ENCODE data around the gene TOR2A.

The TOR2A gene

DNA sequence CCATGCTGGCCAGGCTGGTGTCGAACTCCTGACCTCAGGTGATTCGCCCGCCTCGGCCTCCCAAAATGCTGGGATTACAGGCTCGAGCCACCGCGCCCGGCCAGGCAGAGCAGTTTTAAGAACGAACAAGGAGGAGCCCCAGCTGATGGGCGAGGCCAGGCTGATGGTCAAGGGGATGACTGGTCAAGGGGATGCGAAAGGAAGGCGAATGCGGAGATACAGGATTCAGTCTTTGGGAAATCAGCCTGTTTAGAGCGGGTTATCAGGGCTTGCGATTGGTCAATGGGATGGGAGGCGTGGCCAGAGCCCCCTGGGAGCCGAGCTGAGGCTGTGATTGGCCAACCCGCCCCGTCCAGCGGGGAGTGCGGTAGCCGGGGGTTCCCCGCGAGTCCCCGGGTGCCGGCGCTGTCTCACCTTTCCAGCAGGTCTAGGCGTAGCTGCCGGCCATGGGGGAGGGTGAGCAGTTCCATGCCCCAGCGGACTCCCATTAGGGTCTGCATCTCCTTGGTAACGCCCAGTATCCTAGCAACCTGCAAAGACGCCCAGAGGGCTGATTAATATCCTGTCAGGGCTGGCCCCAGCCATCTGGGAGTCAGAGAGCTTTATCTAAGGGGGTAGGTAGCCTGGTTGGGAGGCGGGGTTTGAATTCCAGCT, 7.5 kb upstream of the TOR2A start:
- no peak for DNase-seq (ENCODE audit: low read depth, low spot score)

DNA sequence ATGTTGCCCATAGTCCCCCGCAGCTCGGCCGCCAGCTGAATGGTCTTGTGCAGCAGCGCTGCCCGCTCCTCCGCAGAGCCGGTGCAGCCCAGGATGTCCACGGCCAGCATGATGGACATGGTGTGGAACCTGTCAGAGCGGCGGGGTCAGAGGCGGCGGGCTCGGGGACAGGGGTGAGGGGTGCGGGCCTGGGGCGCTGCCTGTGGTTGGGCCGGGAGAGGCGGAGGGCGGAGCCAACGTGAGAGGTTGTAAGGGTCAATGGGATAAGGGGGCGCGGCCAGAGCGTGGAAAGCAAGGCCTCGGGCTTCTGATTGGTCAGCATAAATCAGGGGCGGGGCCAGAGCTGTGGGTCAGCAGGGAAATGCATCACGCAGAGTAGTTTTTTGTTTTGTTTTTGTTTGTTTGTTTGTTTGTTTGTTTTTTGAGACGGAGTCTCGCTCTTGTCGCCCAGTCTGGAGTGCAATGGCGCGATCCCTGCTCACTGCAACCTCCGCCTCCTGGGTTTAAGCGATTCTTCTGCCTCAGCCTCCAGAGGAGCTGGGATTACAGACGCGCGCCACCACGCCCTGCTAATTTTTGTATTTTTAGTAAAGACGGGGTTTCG, 6.8 kb upstream of the TOR2A start:
- DNase-seq (ENCODE audit: low read depth, low spot score): no peak

DNA sequence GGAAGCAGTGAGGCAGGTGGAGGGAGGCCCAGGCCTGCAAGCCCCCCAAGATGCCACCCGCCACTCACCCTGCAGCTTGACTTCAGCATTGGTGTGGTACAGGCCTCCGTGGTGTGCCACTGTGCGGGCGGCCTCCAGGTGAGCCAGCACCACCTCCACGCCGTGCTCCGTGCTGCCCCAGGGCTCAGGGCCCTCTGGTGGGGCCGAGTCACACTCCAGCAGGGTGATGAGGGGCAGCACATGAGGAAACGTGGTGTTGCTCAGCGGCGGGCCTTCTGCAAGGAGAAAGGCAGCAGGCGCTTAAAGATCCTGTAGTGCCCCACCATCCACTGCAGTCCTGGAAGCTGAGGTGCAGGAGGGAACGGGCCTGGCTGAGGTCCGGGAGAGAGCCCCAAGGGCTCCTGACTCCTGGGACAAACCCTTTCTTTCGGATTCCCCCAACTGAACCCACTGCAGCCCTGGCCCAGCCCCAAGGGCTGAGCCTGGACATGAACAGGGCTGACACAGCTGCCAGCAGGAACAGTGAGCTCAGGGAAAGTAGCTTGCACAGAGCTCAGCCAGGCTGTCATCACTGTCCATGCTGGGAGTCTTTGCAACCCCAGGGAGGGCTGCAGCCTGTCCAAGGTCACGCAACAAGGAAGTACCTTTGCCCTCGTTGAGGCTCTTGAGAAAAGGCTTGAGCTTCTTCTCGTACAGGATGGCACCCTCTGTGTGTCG, 4.7 kb upstream of the TOR2A start:
- DNase-seq (ENCODE audit: low read depth, low spot score): no peak

DNA sequence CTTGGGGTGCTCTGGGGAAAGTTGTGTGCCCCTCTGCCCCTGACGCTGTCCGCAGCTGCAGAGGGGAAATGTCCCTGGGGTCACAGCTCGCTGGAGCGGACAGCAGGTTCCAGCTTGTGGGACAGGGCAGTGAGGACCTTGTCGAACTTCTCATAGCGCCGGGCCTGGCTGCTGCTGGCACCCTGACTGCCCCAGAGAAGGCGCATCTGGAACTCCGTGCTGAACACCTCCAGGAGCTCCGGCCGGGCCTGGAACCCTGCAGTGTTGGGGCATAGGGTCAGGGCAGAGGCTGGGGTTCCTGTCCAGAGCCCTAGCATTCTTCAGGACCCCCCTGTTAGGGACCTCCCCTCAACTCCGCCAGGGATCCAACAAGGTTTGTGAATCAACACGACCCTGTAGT, 3.6 kb upstream of the TOR2A start:
- DNase-seq (ENCODE audit: low read depth, low spot score): no peak

DNA sequence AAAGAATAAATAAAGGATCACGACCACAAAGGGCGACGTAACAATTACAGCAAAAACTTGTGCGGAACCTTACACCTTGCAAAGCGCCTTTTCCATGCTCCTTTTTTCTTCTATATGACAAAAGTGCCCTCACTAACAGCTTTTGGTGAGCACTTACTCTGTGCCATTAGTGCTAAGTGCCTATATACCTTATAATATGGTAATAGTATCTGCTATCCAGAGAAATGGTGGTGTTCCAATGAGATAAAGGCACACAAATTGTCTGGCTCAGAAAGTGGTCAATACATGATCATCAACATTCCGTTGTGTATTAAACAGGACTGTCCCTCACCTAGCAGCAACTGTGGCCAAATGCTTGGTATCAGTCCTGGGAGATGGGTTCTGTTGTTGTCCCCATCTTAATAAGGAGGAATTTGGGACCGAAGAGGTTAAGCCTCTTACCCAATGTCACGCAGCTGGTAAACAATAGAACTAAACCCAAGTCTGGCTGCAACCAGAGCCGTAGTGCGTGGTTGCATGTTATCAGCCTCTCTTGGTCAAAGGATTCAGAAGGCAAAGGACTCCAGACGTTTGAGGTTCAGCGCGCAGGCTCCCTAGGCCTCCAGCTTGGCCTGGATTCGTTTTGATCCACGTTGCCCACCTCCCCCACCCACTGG, 564 bp upstream of the TOR2A start:
- DNase-seq (ENCODE audit: low read depth, low spot score): no peak

DNA sequence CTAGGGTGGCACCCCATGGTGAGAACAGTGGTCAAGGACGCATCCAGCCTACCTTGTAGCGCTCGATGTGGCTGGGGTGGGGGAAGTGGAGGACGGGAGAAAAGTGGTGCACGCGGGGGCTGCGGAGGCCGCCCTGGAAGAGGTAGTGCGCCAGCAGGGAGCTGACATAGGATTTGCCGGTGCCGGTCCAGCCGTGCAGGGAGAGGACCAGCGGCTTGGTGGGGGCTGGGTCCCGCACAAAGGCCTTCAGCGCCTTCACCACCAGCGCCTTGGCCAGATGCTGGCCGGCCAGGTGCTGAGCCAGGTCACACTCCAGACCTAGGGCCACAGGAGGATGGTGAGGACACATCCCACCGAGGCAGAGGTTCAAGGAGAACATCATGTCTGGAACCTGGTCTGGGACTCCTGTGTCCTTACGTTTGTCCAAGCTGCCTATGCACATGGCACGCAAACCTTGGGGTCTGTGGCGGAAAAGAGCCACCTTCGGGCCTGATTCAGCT, 797 bp downstream of the TOR2A start:
- no peak for DNase-seq (ENCODE audit: low read depth, low spot score)

DNA sequence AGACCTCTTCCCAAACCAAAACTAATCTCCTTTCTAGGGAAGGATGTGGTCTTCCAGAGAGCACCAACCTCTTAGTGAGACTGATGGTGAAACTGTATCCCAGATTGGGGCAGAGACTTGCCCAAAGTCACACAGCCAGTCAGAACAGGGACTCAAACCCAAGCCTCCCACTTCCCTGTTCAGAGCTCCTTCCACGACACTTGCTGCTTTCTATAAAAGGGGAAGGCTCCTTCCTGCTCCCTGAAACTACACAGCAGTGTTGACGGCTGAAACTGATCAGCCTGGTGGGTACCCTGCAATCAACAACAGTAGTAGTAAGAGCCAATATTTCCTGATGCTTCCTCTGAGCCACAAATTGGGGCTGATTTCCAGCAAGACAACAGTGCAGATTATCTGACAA, 1.5 kb downstream of the TOR2A start:
- no peak for DNase-seq (ENCODE audit: low read depth, low spot score)

DNA sequence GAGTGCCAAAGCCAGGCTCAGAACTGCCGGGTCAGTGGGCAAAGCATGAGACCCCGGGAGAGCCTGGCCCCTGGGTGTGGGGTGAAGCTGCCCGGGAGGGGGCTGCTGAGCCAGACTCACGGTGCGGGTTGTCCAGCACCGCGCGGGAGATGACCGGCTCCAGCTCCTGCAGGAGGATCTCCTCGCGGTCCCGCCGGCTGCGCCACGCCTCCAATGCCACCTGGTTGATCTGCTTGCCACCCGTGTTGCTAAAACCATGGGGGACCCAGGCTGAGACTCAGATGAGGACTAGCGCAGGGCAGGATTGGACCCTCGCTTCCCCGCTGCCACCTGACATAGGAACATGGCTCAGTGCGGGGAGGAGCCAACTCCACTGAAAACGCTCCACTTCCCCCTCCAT, 2.6 kb downstream of the TOR2A start:
- no peak for DNase-seq (ENCODE audit: low read depth, low spot score)

DNA sequence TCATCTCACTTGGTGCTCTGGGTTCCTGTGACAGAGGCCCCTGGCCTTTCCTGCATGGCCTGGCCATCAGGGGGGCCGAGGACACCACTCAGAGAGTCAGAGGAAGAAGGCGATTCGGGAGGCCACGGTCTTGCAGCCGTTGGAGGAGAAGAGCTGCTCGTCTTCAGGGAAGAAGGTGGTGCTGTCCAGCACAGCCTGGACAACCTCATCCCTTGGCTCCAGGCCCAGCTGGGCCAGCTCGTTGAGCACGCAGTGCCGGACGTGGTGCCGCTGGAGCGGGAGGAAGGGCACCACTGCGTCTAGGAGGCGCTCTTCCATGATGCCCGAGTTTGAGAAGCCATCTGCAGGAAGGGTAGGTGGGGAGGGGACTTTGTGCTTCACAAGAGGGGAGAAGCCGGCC, 3.2 kb downstream of the TOR2A start:
- DNase-seq (ENCODE audit: low read depth, low spot score): no peak

DNA sequence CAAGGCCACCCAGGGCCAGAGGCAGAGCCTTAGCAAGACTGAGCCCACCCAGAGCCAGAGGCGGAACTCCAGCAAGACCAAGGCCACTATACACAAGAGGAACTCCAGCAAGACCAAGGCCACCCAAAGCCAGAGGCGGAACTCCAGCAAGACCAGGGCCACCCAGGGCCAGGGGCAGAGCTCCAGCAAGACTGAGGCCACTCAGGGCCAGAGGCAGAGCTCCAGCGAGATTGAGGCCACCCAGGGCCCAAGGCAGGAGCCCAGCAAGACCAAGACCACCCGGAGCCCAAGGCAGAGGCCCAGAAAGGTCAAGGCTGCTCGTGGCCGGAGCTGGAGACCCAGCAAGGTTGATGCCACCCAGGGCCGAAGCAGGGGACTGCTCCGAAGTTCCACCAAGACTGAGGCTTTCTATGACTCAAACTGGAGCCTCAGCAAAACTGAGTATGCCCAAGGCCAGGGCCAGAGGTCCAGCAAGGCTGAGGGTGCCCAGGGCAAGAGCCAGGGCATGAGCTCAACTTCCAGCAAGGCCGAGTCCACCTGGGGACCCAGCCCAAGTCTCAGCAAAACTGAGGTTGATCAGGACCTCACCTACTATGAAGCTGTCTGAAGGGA, 4.2 kb downstream of the TOR2A start:
- DNase-seq (ENCODE audit: low read depth, low spot score): no peak

DNA sequence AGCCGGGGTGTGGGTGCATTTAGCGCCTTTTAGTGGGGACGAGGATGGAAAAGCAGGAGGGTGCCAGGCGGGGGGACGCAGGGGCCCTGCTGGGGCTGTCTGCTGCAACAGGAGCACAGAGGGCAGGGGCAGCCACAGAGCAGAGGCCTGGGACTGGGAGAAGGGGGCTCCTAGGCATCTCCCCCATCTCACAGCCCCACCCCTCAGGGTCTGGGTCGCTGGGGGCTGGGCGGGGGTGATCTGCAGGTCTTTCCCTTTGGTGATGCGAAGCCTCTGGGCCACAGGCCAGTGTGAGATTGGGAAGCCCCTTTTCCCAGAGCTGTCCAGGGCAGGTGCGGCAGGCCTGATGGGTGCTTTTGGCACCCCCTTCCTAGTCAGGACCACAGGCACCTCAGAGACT, 4.8 kb downstream of the TOR2A start:
- no peak for DNase-seq (ENCODE audit: low read depth, low spot score)

DNA sequence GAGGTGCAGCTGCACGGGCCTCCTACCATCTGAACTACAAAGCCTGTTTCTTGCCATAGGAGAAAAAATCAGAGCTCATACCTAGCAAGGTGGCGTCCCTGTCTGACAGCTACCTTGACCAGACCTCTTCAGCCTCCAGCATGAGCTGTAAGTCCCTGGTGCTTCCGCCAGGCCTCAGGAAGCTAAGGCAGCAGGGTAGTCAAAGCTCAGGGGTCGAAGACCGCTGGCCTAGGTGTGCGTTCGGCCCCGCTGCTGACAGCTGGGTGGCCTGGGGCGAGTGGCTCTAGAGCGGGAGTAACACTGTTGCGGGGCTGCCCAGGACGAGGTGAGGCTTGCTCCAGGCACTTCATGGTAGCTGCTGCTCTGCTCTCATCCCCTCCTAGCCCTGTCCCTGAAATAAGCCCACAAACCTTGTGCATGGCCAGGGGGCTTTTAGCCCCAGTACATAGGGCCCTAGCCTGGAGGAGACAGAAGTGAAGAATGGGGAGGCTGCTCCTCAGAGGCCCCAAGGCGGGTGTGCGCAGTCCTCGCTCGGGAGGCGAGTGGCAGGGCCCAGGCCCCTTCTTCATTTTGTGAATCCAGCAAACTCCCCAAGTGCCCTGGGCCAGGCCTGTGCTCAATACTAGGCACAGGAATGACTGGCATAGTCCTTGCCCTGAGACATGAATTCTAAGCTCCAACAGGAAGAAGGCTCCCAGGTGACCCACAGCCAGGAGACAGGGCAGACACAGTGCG, 5.4 kb downstream of the TOR2A start:
- no peak for DNase-seq (ENCODE audit: low read depth, low spot score)

DNA sequence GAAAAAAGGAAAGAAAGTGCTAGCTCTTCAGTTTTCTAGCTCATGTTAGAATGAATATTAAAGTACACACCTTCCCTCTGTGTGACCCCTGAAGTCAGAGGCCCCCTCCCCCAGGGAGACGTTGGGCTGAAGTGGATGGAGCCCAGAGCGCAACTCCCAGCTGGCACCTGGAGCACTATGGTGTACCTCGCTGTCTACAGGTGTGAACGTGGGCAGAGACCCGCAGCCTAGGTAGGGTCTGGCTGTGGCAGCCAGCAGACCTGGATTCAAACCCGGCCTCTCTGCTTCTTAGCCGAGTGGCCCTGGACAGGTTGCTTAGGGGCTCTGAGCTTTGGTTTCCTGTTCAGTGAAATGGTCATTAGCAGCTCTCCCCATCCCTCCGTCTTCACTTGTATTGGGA, 6.3 kb downstream of the TOR2A start:
- DNase-seq (ENCODE audit: low read depth, low spot score): no peak

DNA sequence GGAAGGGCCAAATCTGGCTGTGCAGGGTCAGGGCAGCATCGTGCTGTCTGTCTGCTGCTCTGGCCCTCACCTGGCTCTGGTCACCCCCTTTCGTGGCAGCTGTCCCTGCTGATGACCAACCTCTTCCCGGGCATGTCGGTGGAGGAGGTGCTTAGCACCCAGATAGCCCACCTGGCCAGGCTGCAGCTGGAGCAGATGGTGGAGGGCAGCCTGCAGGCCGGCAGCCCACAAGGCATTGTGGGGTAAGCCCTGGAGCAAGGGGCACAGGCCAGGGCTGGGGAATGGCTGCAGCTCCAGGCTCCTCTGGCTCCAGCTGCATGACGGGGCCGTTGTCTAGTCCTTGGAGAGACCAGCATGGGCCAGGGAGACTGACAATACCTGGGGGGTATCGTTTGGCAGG, 8.2 kb downstream of the TOR2A start:
- no peak for DNase-seq (ENCODE audit: low read depth, low spot score)

DNA sequence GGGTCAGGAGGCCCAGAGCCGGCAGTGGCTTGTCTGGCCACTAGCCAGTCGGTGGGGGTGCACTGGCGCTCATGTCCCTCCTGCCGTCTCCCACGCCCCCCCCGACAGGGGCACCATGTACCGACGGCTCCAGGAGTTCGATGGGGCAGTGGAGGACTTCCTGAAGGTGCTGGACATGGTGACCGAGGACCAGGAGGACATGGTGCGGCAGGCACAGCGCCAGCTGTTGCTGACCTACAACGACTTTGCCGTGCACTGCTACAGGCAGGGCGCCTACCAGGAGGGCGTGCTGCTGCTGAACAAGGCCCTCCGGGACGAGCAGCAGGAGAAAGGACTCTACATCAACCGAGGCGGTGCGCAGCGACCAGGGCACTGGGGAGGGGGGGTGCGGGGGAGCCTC, 11.1 kb downstream of the TOR2A start:
- no peak for DNase-seq (ENCODE audit: low read depth, low spot score)

DNA sequence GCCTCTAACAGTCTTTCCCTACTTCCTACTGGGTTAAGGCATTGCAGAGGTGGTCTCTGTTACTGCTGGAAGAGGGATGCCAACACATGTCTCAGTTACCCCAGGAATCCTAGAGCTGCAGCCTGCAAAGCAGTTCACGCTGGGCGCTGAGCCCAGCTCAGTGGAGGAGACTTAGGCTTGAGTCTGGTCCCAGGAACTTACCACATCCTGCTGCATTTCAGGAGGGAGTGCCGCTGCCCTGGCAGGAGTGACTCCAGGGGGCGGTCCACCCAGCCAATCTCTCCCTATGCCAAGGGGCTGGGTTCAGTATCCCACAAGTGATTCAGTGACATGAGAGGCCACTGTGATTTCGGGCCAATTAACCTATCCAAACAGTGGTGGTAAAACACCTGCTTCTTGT, 11.7 kb downstream of the TOR2A start:
- DNase-seq (ENCODE audit: low read depth, low spot score): no peak

DNA sequence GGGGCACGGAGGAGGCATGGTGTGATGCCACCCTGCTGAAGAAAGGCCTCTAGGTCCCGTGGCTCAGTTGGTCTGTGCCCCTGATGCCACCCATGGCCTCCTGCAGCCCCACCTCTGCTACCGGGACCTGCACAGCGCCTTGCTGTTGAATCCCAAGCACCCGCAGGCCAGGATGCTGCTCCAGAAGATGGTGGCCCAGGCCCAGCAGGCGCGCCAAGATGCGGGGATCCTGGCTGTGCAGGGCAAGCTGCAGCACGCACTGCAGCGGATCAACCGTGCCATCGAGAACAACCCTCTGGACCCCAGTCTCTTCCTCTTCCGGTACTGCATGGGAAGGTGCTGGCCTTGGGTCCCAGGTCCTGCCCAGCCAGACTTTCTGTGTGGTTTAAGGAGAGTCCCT, 12.1 kb downstream of the TOR2A start:
- DNase-seq (ENCODE audit: low read depth, low spot score): no peak

DNA sequence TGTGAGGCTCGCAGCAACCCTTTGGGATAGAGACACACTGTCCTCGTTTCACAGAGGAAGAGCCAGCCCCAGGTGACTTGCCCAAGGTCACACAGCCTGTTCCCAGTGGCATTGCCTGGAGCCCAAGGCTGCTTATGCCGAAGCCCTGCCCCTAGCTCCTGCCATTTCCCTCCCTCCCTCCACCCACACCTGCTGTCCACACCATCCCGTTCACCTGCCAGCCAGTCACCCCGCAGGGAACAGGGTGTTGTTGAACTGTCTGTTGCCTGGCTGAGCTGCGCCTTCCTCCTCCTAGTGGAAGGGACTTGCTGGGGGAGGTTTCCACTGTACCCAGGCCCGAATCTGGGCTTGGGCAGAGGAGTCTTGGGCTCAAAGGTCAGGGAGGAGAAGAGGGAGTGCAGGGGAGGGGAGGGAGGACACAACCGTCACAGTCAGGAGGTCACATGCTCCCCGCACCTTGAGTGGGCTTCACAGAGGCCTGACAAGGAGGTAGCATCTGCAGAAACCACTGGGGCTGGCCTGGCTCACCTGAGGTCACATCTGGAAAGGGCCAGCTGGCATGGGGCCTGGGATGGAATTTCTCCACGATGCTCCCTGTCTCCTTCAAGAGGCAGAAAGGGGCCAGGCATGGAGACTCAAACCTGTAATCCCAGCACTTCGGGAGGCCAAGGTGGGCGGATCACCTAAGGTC, 12.9 kb downstream of the TOR2A start:
- DNase-seq (ENCODE audit: low read depth, low spot score): no peak

DNA sequence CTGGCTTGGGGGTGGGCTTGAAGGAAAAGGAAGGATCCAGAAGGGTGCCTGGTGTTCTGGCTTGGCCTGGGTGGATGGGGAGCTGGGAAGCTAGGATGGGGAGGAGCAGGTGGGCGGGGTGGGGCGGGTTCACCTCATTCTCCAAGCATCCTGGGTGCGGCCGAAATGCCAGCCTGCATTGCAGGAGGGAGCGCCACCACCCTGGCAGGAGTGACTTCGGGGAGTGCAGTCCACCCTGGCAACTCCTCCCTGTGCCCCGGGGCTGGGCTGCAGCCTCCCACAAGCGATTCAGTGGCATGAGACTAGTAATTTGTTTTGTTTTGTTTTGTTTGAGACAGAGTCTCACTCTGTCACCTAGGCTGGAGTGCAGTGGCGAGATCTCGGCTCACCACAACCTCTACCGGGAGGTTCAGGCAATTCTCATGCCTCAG, 13.7 kb downstream of the TOR2A start:
- DNase-seq (ENCODE audit: low read depth, low spot score): no peak

DNA sequence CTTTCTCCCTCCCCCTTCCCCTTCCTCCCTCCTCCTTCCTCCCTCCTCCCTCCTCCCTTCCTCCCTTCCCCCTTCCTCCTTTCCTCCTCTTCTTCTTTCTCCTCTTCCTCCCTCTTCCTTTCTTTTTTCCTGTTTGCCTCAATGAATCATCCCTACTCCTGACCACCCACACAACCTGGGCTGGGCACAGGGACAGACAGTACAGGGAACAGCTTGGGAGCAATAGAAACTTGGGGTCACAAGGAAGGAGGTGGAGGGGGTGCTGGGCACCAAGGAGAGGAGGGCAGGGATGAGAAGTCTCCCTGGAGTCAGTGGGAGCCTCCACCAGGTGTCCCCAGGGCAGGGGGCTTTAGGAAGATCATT, 14.2 kb downstream of the TOR2A start:
- no peak for DNase-seq (ENCODE audit: low read depth, low spot score)

Measured in smooth muscle cell of the brain vasculature (primary cell).